ENCODE data around the gene SUN5.

Gene SUN5

GRCh38 chr20:33026072-33026778, 22.0 kb upstream of the SUN5 start:
- no peak for DNase-seq

- DNase-seq, result no peak
Measured at GRCh38 chr20:33025318-33025876, 21.2 kb upstream of the SUN5 start.

GRCh38 chr20:33024609-33025317, 20.5 kb upstream of the SUN5 start:
- DNase-seq, result no peak

GRCh38 chr20:33024243-33024560, 20.0 kb upstream of the SUN5 start:
- no peak for DNase-seq

GRCh38 chr20:33023439-33024242, 19.4 kb upstream of the SUN5 start:
- DNase-seq, result no peak

- DNase-seq, result no peak
Measured at GRCh38 chr20:33022694-33023438, 18.6 kb upstream of the SUN5 start.

- no peak for DNase-seq
Measured at GRCh38 chr20:33022289-33022688, 18.1 kb upstream of the SUN5 start.

GRCh38 chr20:33021879-33022278, 17.6 kb upstream of the SUN5 start:
- DNase-seq, result no peak

GRCh38 chr20:33020278-33021161, 16.3 kb upstream of the SUN5 start:
- no peak for DNase-seq

- DNase-seq, result no peak
Measured at GRCh38 chr20:33019465-33020277, 15.4 kb upstream of the SUN5 start.

- DNase-seq, result no peak
Measured at GRCh38 chr20:33018169-33018931, 14.1 kb upstream of the SUN5 start.

- no peak for DNase-seq
Measured at GRCh38 chr20:33017542-33017941, 13.3 kb upstream of the SUN5 start.

- DNase-seq, result no peak
Measured at GRCh38 chr20:33016581-33017109, 12.4 kb upstream of the SUN5 start.

- DNase-seq, result no peak
Measured at GRCh38 chr20:33015700-33016580, 11.7 kb upstream of the SUN5 start.

GRCh38 chr20:33015114-33015484, 10.9 kb upstream of the SUN5 start:
- no peak for DNase-seq

- no peak for DNase-seq
Measured at GRCh38 chr20:33014336-33015113, 10.3 kb upstream of the SUN5 start.

GRCh38 chr20:33013701-33014326, 9.6 kb upstream of the SUN5 start:
- no peak for DNase-seq
